GM19372 (cell line): ENCODE data around the gene IRX4.

Experiments used
- ATAC-seq: cut with Tn5 transposase; IDR thresholded peaks from one replicate; pipeline ENCODE4 v1.9.1; 2021; ENCODE audit warnings: mild to moderate bottlenecking, low read depth, moderate library complexity; ENCODE audit not compliant: unreplicated experiment

IRX4 gene

GRCh38 chr5:1915316-1915715 is 32.6 kb upstream of the IRX4 start:
- ATAC-seq, result no peak

- no peak for ATAC-seq
Measured at GRCh38 chr5:1914471-1914870, 31.7 kb upstream of the IRX4 start.

DNA sequence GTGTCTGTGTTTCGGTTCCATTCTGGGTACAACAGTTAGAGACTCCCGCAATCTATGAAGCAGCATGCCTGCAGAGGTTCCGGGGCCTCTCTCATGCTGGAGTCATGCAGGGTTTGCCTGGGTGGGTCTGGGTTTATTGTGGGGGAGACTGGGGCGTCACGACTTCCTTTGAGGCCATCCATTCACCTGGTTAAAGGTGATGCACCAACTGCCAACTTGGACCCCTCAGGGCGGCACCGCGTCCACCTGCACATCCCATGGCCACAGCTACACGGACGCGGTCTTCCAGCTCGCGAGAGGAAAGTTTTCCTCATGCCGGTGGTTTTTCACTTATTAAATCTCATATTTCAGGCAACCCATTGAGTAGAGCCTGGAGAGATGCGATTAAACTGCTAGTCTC is 30.9 kb upstream of the IRX4 start:
- ATAC-seq, result no peak

DNA sequence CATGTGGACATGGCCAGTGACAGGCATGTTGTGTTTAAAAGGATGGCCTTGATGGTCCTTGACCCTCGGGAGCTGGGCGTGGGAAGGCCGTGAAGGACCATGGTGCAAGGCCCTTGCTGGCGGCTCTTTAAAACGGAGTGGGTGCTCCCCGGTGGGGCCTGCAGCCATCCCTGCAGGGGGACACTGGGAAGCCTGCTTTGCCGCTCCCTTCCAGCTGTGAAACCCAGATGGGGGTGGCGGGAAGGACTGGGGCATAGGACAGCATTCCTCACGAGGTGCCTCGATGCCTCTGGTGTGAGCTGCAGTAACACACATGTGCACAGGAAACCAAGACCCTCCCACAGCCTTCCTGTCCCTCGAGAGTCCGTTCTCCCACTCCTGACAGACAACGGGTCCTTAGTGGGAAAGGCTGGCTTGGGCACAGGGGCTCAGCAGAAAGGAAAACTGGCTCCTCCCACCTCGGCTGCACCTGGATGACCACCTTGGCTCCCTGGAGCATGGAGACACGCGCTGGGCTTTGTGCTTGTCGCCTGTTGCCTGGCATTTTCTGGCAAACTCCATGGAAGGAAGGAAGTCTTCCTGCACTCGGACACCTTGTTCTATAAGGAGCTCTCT is 30.3 kb upstream of the IRX4 start:
- ATAC-seq, result no peak

DNA sequence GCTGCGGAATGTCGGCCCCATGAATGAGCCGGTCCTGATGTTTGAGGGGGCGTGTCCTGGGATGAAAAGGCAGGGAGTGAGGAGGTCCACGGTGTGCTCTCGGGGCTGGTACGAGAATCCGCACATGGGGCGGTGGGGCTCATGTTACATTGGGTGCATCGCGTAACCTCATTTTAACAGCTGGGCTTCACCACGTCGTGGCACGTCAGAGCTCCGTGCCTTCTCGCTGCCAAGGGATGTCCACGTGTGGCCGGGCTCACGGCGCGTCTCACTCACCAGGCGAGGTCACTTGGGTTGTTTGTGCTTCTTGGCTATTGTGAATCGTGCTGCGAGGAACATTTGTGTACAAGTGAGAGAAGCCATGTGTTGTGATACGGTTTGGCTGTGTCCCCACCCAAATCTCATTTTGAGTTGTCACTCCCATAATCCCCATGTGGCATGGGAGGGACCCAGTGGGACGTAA is 29.1 kb upstream of the IRX4 start:
- no peak for ATAC-seq

DNA sequence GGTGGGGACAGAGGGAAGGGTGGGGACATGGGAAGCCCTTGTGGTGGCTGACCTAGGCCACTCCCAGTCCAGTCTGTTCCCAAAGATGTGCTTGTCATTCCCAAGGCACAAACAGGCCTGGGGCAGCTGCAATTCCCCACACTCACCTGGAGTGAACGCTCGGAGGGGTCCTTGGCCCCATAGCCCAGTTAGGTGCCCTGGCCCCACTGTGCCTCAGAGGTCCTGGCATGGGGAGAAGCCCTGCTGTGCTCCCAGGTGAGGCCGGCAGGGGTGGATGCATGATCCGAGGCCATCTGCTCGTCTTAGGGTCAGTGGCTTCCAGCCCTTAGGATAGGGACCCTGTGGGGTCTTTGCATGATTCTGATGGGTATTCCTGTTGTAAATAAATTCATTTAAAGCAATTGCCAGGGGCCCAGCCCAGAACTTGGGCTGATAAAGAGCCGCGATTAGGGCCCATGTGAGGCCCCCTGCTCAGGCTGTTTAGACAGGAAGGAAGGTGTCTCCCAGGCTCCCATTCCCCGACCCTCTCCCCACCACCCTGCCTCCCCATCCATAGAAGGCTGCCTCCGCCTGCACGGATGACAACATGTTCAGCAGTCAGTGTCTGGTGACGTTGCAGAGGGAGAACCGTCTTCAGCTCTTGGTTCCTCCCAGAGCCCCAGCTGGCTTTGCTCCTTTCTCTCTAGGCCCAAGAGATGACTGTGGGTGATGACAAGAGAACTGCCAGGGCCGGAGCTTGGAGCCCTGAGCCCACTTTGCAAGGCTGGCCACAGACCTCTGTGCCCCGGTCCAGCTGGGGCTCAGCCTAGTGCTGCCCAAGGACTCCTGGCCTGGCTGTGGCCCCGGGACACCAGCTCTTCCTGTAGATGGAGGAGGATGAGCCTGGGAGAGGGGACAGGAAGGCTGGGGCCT is 28.4 kb upstream of the IRX4 start:
- no peak for ATAC-seq

- ATAC-seq, result no peak
Measured at GRCh38 chr5:1910081-1910760, 27.5 kb upstream of the IRX4 start.

DNA sequence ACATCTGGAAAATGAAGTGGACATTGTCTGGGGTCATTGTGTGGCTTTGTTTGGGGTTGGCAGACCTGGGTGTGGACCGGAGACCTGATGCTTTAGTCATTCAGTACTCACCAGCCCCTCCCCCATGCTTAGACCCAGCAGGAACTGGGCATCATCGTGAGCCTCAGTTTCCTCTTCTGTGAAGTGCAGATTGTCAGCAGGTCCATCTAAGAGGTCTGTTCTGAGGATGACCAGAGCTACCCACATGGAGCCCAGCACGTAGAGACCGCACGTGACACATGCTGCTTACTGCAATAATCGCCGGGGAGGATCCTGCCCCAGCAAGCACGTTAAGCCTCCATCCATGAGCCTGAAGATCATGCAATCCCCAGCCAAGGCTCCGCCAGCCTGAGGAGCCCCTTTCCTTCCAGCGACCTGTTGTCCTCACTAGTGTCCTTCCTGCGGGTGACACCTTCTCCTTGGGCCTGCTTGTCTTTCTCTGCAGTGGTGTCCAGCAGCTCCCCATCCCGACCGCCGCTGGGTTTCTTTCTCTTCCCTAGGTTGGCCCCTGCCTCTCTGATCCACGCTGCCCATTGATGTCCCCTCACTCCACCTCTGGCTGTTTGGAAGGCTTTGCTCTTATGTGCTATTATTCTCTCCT is 26.7 kb upstream of the IRX4 start:
- no peak for ATAC-seq

DNA sequence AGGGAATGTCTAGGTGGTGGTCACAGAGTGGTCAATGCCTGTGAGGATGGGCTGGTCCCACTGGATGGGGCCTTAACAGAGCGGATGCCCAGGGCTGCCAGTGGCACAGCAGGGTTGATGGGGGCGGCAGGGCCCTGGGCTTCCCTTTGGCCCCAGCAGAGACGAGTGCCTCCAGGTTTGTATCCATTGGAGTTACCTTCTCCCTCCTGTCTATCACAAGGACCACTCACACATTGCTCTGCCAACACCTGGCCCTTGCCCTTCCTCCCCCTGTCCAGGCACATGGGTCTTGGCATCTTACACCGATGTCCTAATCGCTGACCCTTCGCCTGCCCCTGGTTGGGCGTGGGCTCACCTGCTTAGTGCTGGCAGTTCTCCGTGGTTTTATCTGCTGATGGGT is 26.2 kb upstream of the IRX4 start:
- ATAC-seq, result no peak

- no peak for ATAC-seq
Measured at GRCh38 chr5:1907616-1908015, 24.9 kb upstream of the IRX4 start.

- no peak for ATAC-seq
Measured at GRCh38 chr5:1905108-1905507, 22.4 kb upstream of the IRX4 start.

GRCh38 chr5:1901983-1902382 is 19.3 kb upstream of the IRX4 start:
- ATAC-seq, result no peak

DNA sequence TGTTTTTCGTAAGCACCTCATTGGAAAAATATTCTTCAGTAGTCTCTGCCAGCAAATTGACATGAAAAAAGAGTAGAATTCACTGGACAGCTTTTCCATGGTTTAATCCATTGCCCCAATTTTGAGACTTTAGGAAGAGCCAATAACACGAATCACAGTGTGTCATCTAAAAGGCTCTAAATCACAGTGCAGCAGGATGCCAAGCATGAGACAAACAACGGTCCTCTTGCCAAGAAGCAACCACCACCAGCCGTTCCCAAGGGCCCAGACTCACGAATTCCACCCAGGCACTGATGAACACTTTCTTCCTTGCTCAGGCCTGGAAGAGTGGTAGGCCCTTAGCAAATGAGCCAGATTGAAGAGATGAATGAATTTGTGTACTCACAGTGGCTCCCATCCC is 18.3 kb upstream of the IRX4 start:
- ATAC-seq, result no peak

DNA sequence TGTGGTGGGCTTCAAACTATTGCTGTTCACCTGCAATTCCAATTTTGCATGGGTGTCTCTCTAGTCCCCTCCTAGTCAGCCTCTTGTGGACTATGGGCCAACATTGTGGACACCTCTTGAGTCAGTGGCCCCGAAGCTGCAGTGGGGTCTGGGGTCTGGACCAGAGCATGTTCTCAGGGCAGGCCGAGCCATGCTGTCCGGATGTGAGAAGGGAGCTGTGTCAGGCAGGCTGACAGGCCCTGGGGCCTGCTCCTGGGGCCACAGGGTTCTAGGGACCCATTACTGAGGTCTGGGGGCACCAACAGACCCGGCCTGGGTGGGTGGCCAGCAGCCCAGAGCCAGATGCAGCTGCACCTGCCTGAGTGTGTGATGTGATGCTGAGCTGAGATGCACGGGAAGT is 16.5 kb upstream of the IRX4 start:
- ATAC-seq, result no peak

DNA sequence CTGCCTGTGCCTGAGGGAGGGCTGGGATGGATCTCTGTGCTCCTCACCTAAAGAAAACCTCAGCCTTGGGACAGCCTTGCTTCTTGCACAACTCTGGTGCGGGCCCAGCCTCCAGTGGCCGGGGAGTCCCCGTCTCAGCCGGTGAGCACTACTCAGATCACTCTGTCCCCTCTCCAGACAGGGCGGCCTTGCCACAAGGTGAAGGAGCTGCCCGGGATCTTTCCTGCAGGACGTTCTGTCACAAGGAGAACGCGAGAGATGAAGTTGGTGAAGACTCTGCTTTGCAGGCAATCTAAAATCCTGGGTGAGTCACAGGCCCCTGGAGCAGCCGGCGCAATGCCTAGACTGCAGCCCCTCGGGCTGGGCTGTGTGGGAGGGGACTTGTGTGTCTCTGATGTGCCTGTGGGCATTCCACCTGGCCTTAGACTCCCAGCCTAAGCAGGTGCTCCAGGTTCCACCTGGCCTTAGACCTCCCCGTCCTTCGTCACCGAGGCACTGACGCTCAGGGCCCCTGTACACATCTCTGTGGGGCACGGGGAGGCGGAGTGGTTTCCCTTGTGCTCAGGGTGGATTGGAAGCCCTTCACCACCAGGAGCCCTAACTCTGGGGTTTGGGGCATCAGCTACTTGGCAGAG is 15.2 kb upstream of the IRX4 start:
- no peak for ATAC-seq

GRCh38 chr5:1897386-1897785 is 14.7 kb upstream of the IRX4 start:
- no peak for ATAC-seq

GRCh38 chr5:1896602-1897376 is 14.1 kb upstream of the IRX4 start:
- ATAC-seq, result no peak

DNA sequence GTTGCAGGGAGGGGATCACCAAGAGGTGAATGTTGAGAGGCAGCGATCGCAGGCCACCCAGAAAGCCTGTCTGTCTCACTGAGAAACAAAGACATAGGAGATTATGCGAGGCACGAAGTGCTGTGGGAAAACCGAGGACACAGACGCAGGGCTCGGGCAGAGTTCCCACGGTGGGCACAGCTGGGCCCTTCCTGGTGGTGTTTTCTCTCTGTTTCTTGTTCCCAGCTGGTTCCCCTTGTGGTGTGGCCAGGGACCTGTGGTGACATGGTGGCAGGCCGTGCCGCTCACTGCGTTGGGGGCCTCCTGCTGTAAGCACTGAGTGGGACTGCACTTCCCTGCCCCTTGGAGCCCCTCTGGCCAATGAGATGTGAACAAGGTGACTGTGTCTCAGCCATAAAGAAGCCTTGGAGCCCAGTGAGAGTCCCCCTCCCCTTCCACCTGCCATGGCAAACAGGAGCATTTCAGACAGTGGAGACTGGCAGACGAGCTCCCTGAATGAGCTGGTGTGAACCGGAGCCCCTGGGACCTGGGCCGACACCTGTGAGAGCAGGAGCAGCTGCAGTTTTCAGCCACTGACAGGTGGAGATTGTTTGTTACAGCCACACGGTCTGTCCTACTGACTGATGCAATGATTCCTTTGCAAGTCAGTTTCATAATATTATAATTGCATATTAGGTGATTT is 13.2 kb upstream of the IRX4 start:
- no peak for ATAC-seq

DNA sequence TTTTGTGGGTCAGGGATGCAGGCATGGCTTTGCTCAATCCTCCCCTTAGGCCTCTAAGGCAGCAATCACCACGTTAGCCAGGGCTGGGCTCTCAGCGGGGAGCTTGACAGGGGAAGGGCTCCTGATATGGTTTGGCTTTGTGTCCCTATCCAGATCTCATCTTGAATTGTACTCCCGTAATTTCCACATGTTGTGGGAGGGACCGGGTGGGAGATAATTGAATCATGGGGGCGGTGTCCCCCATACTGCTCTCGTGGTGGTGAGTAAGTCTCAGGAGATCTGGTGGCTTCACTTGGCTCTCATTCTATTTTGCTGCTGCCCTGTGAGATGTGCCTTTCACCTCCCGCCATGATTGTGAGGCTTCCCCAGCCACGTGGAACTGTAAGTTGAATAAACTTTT is 11.5 kb upstream of the IRX4 start:
- ATAC-seq, result no peak
